MM.1S (cell line): Measurements from ENCODE around the gene ADNP.

Experiments
- DNase-seq: peaks from one replicate; pipeline ENCODE4 v3.0.0-alpha.2; 2015
- H2AFZ ChIP-seq: fragments of 300-600 bp; sonication (generic); 2 replicates; pipeline ENCODE4 v1.6.0; 2016; ENCODE audit warnings: antibody characterized with exemption, low read length
- H3F3A ChIP-seq: fragments of 300-600 bp; sonication (generic); 2 replicates; pipeline ENCODE4 v1.6.1; 2016; ENCODE audit warnings: mild to moderate bottlenecking, antibody characterized with exemption, low read length, moderate library complexity, mixed read lengths; ENCODE audit not compliant: insufficient read depth
- H3K27ac ChIP-seq: fragments of 300-600 bp; sonication (generic); 2 replicates; pipeline ENCODE4 v1.5.1; 2016; ENCODE audit warnings: mild to moderate bottlenecking, low read length
- H3K27me3 ChIP-seq: fragments of 300-600 bp; sonication (generic); replicated peaks from 2 replicates; pipeline ENCODE4 v1.6.0; 2016; ENCODE audit warnings: low read length; ENCODE audit not compliant: insufficient read depth
- H3K36me3 ChIP-seq: fragments of 300-600 bp; sonication (generic); replicated peaks from 2 replicates; pipeline ENCODE4 v1.6.1; 2016; ENCODE audit warnings: mild to moderate bottlenecking, low read length, mixed read lengths; ENCODE audit not compliant: insufficient read depth
- H3K4me1 ChIP-seq: fragments of 300-600 bp; sonication (generic); 2 replicates; pipeline ENCODE4 v1.6.1; 2016; ENCODE audit warnings: low read length, mixed read lengths
- H3K4me2 ChIP-seq: fragments of 300-600 bp; sonication (generic); 2 replicates; pipeline ENCODE4 v1.6.0; 2016; ENCODE audit warnings: low read depth, low read length
- H3K4me3 ChIP-seq: fragments of 300-600 bp; sonication (generic); 2 replicates; pipeline ENCODE4 v1.5.1; 2016; ENCODE audit warnings: low read length, mixed read lengths
- H3K79me2 ChIP-seq: fragments of 300-600 bp; sonication (generic); 2 replicates; pipeline ENCODE4 v1.6.1; 2016; ENCODE audit warnings: mixed run types, low read length, mixed read lengths
- H3K9ac ChIP-seq: fragments of 300-600 bp; sonication (generic); 2 replicates; pipeline ENCODE4 v1.6.1; 2016; ENCODE audit warnings: low read length, mixed read lengths
- H3K9me2 ChIP-seq: fragments of 300-600 bp; sonication (generic); replicated peaks from 2 replicates; pipeline ENCODE4 v1.6.1; 2016; ENCODE audit warnings: mild to moderate bottlenecking, low read length, mixed read lengths; ENCODE audit not compliant: insufficient read depth
- H3K9me3 ChIP-seq: fragments of 300-600 bp; sonication (generic); replicated peaks from 2 replicates; pipeline ENCODE4 v1.6.1; 2016; ENCODE audit warnings: mild to moderate bottlenecking, low read length, mixed read lengths; ENCODE audit not compliant: insufficient read depth
- H4K20me1 ChIP-seq: fragments of 300-600 bp; sonication (generic); 2 replicates; pipeline ENCODE4 v1.6.1; 2016; ENCODE audit warnings: mild to moderate bottlenecking, low read length, moderate library complexity, mixed read lengths; ENCODE audit not compliant: insufficient read depth
- EZH2 ChIP-seq: fragments of 300-600 bp; sonication (generic); optimal IDR thresholded peaks from 2 replicates; pipeline ENCODE3; 2017; ENCODE audit warnings: low read depth, mild to moderate bottlenecking, antibody characterized with exemption, low read length, mixed read lengths
- EZH2phosphoT487 ChIP-seq: fragments of 300-600 bp; sonication (generic); IDR thresholded peaks from 2 replicates; pipeline ENCODE4 v1.6.1; 2018; ENCODE audit warnings: antibody characterized with exemption, low read length
- TF ChIP-seq, protein P1 (sequence below): fragments of 300-600 bp; sonication (generic); IDR thresholded peaks from 2 replicates; pipeline ENCODE4 v1.5.1; 2016; ENCODE audit warnings: antibody characterized with exemption, low read length, mixed read lengths

The ADNP gene

DNA sequence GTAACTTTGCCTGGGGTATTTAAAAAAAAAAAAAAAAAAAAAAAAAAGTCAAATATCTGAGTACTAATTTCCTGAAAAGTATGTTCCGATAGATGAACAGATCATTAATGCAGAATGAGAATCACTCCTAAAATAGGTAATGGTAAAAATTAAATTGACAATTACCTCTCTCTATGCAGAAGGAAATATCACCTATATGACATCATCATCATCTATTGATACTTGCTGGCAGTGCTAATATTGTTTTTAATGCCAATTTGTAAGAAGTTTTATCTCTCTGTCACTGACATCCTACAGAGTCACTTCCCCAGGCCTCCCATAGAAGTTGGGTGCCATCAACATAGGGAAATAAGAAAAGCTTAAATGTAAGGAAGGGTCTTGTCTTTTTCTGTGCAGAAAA lies 29.9 kb downstream of the ADNP start:
- peaks cover 35% of the 10 kb centered on the region for H4K20me1 ChIP-seq
- no peaks in the 10 kb centered on the region for H3K9me3 ChIP-seq
- H3K9me2 ChIP-seq = no peaks in the 10 kb centered on the region
- H3K4me2 ChIP-seq = no peak overlapping the region
- peaks cover 88% of the 10 kb centered on the region for H3K79me2 ChIP-seq
- H2AFZ ChIP-seq = no peak overlapping the region
- H3K4me1 ChIP-seq = no peaks in the 10 kb centered on the region
- H3K4me3 ChIP-seq = no peak overlapping the region
- 0 out of 2 replicates have a peak, but pooled peaks cover 3% of the 10 kb centered on the region for H3F3A ChIP-seq
- no peak for DNase-seq
- peaks cover 21% of the 10 kb centered on the region for H3K36me3 ChIP-seq
- H3K27me3 ChIP-seq = no peaks in the 10 kb centered on the region
- no peak for TF ChIP-seq EZH2
- TF ChIP-seq, protein P1, sequence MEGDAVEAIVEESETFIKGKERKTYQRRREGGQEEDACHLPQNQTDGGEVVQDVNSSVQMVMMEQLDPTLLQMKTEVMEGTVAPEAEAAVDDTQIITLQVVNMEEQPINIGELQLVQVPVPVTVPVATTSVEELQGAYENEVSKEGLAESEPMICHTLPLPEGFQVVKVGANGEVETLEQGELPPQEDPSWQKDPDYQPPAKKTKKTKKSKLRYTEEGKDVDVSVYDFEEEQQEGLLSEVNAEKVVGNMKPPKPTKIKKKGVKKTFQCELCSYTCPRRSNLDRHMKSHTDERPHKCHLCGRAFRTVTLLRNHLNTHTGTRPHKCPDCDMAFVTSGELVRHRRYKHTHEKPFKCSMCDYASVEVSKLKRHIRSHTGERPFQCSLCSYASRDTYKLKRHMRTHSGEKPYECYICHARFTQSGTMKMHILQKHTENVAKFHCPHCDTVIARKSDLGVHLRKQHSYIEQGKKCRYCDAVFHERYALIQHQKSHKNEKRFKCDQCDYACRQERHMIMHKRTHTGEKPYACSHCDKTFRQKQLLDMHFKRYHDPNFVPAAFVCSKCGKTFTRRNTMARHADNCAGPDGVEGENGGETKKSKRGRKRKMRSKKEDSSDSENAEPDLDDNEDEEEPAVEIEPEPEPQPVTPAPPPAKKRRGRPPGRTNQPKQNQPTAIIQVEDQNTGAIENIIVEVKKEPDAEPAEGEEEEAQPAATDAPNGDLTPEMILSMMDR = no peak
- TF ChIP-seq EZH2phosphoT487 = no peak
- no peak overlapping the region for H3K9ac ChIP-seq
- no peak overlapping the region for H3K27ac ChIP-seq

DNA sequence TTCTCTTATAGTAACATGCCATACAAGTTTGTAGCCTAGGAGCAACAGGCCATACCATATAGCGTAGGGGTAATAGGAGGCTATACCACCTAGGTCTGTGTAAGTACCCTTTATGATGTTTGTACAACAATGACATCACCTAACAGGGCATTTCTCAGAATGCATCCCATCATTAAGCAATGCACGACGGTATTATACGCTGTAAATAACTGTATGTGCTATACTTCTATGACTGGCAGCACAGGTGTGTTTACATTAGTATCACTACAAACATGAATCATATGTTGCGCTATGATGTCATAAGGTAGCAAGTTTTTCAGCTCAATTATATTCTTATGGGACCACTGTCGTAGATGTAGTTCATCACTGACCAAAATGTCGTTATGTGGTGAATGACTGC lies 31.0 kb downstream of the ADNP start:
- no peak for DNase-seq
- Histone ChIP-seq H3K27ac (no peak overlapping the region), H4K20me1 (peaks cover 30% of the 10 kb centered on the region), H3K9me3 (no peaks in the 10 kb centered on the region), H3K79me2 (peaks cover 78% of the 10 kb centered on the region), H3K4me1 (no peaks in the 10 kb centered on the region), H3K36me3 (peaks cover 19% of the 10 kb centered on the region), H2AFZ (no peak overlapping the region), H3F3A (0 out of 2 replicates have a peak, but pooled peaks cover 3% of the 10 kb centered on the region), H3K4me2 (no peak overlapping the region), H3K9me2 (no peaks in the 10 kb centered on the region), H3K9ac (no peak overlapping the region), H3K27me3 (no peaks in the 10 kb centered on the region), H3K4me3 (no peak overlapping the region)
- no peak for TF ChIP-seq EZH2
- TF ChIP-seq EZH2phosphoT487 = no peak
- TF ChIP-seq, protein P1 = no peak

DNA sequence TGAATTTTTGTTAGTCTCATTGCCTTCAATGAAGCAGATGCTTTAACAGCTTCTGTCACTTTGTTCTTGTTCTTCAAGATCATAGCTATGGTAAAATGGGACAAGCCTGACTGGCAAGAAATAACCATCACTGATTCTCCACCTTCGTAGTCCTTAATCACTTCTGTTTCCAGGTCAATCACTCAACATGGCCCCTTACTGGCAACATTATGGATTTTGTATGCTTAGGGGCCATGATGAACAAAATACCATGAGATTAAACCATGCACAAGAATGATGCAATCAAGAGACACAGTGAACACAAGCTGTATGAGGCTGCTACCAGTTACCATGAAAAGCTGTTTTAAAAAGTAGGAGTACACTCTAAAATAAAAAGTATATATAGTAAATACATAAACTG lies 32.8 kb downstream of the ADNP start:
- Histone ChIP-seq H3K9me3 (no peaks in the 10 kb centered on the region), H3K36me3 (peaks cover 27% of the 10 kb centered on the region), H3K4me1 (no peaks in the 10 kb centered on the region), H3K4me2 (no peak overlapping the region), H3K27ac (no peak overlapping the region), H3K9me2 (no peaks in the 10 kb centered on the region), H2AFZ (no peak overlapping the region), H3F3A (no peaks in the 10 kb centered on the region), H4K20me1 (peaks cover 12% of the 10 kb centered on the region; the same call in 1 of the 2 replicates), H3K4me3 (no peak overlapping the region), H3K79me2 (peaks cover 60% of the 10 kb centered on the region), H3K27me3 (no peaks in the 10 kb centered on the region), H3K9ac (no peak overlapping the region)
- TF ChIP-seq EZH2phosphoT487 = no peak
- no peak for TF ChIP-seq EZH2
- TF ChIP-seq, protein P1 = no peak
- DNase-seq = no peak
